ENCODE data around the gene RUNX3.

RUNX3 gene

GRCh38 chr1:24946861-24947658 lies 17.0 kb upstream of the RUNX3 start:
- DNase-seq (ENCODE audit: low read depth in 2 of 2), result no peak

- DNase-seq (ENCODE audit: low read depth in 2 of 2), result no peak
These were observed 15.6 kb upstream of the RUNX3 start for GRCh38 chr1:24945354-24946326.

GRCh38 chr1:24944318-24944717 lies 14.2 kb upstream of the RUNX3 start:
- no peak for DNase-seq (ENCODE audit: low read depth in 2 of 2)

GRCh38 chr1:24942789-24943188 lies 12.7 kb upstream of the RUNX3 start:
- DNase-seq (ENCODE audit: low read depth in 2 of 2), result no peak

DNA sequence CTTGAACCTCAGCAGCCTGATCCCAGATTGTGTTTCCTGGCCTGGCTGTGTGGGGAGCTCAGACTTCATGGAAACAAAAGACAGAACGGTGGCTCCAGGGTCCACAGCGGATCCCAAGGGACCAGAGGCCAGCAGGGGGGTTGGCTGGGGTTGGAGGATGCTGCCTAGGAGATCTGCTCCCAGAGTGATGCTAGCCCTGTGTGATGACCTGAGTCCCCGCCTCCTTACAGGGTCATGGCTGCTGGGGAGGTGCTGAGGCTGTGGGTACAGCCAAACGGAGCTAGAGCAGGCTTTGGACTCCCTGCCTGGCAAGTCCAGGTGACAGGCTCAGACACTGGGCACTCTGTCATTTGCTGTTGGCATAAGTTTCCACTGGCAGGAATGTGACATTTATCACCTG lies 11.5 kb upstream of the RUNX3 start:
- DNase-seq (ENCODE audit: low read depth in 2 of 2), result no peak

DNA sequence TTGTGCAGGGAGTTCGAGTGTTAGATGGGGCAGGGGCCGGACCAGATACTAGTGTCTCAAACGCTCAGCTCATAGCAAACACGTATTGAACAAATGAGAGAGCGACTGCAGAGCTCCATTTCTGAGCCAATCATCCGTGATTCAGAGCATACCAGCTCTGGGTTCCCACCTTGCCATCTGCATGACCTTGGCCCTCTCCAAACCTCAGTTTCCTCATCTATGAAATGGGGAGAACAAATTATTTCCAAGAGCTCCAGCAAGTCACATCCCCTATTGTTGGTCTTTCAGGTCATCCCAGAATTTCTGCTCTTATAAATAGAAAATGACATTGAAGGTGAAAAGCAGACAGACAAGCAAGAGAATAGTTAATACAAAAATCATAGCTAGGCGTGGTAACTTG lies 10.2 kb upstream of the RUNX3 start:
- no peak for DNase-seq (ENCODE audit: low read depth in 2 of 2)

DNA sequence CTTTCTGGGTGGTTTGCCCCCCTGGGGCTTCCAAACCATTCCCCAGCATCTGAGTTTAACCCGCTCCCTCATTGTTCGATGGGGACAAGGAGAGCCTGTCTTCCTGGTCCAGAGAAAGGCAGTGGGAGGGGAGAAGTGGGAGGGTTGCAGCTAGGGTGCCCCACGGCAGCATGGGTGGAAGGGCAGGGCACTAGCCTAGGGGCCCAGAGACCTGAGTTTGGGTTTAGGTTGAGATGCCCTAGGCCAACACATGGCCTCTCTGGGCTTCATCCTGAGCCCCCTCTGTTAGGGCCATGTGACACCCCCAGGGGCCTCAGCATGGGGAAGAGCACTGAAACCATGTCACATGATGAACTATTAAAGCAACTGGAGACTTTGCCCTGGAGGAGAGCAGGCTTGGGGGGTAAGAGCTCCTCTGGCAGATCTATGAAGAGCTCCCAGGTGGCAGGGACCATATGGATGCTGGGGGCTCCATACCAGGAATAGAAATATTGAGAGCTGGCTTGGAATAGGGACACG lies 9.7 kb upstream of the RUNX3 start:
- no peak for DNase-seq (ENCODE audit: low read depth in 2 of 2)

DNA sequence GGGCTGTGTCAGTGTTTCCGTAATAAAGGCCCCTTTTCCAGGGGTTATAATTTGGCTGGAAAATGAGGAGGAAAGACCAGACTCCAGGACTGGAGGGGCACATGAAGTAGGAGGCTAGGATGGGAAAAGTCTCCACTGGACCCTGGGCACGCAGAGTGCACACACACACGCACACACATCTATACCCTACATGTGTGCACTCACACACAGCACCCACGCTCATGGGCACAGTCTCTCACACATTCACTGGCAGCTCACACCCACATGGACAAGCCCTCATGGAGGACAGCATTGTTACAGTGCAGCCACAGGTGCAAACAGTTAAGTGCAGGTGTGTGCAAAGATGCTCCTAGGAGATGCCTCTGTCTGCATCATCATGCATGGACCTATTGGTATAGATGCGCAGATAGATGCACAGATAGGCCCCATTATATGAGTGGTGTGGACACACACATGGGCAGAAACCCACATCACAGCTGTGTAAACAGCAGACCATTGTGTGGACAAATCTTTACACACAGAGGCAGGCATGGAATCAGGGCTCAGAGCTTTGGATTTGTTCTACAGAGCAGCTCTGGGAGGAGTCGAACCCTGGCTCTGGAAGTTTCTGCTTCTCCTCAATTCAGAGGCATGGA lies 9.1 kb upstream of the RUNX3 start:
- no peak for DNase-seq (ENCODE audit: low read depth in 2 of 2)

DNA sequence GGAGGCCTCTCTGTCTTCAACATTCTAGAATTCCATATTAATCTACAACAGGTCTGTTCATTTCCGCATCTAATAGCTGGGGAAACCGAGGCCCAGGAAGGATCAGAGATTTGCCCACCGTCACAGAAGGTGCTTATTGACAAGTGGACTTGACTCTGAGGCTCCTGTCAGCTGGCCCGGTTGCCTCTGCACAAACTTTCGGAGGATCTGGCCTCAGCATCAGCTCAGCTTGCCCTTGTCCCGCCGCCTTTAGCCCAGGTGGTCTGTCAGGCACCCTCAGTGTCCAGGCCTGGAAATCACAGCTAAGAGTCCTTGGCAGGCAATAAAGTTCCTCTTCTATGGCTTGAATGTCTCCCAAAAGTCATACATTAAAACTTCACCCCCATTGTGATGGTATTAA lies 8.2 kb upstream of the RUNX3 start:
- no peak for DNase-seq (ENCODE audit: low read depth in 2 of 2)

DNA sequence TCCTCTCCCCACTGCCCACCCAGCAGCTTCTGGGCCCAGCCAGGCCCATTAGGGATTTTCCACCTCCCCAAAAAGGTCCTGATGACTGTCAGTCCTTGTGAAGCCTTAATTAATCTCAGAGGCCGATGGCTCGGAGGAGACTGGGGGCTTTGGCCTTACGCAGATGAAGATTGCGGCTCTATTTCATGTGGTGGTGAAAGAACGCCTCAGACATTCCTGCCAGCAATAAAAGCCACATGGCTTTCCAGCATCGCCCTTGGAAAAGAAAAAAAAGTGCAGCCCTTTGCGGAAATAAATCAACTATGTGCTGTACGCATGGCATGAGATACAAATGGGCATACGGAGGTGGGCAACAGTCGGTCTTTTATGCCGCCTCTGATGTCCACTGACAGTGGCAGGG lies 6.6 kb upstream of the RUNX3 start:
- DNase-seq (ENCODE audit: low read depth in 2 of 2), result no peak

DNA sequence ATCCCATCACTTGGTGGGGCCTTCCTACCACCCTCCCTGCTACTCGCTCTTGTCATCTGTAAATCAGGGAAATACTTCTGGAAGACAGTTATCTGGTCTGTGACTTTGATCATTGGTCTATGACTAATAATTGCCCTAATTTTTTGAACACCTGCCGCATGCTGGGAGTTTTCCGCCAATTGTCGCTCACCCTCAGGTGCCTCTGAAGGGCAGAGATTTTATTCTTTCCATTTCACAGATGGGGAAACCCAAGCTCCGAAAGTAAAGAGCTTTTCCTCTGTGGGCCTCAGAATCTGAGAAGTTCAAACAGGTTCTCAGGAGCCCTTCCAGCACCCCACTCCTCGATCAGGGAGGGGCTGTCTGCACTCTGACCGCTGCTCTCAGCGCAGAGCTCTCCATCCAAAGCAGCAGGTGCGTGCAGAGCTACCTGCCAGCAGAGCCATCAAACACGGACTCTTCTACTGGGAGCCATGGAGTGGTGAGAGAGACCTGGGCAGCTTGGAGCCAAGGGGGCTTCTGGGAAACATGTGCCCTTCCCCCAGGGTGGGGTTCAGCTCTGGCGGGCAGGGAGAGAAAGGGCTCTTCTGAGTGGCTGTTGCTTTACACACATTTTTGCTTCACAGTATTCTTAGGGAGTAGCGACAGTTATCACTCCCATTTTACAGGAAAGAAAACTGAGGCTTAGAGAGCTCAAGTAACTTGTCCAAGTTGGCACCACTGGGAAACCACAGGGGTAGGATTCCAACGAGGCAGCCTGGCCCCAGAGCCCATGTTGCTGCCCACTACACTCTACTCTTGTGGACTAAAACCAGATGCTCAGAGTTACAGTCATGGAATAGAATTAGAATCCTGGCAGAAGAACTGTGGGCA lies 5.8 kb upstream of the RUNX3 start:
- DNase-seq (ENCODE audit: low read depth in 2 of 2), result no peak

DNA sequence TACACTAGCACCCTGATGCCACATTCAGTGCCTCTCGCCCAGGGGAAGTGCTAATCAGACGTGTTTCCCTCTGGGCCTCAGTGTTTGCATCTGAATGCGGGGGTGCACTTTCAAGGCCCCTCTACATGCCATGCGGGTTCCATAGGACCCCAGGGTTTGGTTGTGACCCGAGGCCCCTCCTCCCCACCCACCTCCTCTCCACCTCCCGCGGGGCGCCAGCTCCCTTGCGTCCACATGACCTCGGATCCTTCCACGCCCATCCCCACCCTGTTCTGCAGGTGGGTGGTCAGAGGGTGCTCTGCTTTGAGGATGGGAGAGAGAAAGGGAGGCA lies 5.1 kb upstream of the RUNX3 start:
- no peak for DNase-seq (ENCODE audit: low read depth in 2 of 2)

DNA sequence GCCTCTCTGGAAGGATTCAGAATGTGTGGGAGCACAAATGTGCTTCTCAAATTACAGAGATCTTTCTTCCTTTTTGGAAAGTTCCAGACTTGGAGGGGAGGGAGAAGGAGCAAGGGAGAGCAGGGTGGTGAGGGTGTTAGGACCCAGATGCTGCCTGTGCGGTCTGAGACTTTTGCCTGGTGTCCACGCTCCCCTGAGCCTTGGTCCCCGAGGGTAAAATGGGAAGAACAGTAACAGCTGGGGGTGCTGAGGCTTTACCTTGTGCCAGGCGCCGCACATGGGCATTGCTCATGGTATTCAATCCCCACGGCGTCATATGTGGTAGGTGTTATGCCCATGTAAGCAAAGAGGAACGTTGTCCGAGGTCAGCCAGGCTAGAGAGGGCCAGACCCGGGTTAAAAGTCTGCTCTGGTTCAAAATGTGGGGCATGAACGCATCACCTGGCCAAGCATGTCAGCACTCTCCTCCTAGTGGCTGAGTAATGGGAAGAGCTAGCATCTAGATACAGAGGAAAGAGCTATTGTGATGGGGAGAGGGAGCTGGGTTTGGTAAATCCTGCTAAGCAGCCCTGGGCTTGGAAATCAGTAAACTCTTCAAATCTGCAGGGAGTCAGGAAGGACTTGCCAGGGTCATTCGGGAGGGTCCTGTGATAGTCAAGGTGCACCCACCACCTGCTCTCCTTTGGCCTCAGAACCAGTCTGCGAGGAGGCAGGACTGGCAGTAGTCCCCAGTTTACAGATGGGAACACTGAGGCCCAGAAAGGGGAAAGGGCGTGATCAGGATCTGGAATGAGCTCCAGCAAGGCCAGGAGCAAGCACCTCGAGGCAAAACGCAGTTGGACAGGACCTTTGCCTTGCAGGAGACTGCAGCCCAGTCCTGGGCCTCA lies 4.5 kb upstream of the RUNX3 start:
- DNase-seq (ENCODE audit: low read depth in 2 of 2), result no peak

DNA sequence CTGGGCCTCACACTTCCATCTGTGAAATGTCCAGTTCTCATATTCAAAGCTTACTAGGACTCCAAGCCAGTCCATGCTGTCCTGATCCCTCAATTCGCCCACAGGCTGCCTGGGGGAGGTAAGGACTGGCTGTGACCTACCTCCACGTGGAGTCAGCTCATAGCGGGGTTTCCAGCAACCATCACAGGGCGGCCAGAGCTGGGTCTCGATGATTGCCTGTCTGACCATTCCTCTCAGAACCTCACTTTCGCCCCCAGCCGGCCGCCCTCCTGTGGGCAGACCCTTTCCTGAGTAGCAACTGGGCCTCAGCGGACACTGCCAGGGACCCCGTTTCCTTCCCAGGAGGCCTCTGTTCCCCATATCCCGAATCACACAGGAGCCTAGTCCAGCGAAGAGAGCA lies 3.4 kb upstream of the RUNX3 start:
- no peak for DNase-seq (ENCODE audit: low read depth in 2 of 2)

DNA sequence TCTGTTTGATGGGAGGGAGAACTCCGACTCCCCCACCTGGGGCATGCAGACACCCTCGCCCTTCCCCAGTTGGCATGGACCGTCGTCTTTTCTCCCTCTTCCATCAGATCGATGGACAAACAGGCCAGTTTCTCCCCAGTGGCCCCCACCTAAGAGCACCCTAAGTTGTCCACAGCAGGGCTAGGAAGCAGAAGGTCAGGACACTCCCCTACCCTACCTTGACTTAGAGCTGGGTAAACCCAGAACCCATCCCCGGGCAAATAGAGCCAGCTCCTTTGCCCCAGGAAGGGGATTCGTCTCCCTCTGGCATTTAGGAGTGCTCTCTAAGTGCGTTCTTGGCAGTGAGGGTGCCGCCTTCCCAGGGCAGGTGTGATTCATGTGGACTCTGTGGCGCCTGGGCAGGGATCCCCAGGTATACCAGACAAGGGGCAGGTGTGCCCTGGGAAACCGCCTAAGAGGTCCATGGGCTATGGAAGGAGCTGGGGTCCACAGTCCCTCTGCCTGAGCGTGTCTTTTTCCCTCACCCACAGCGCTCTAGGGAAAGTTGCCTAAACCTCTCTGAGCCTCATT lies 2.7 kb upstream of the RUNX3 start:
- no peak for DNase-seq (ENCODE audit: low read depth in 2 of 2)

GRCh38 chr1:24932284-24932683 lies 2.2 kb upstream of the RUNX3 start:
- DNase-seq (ENCODE audit: low read depth in 2 of 2), result peak in 1 of 2 experiments; percentile 52

DNA sequence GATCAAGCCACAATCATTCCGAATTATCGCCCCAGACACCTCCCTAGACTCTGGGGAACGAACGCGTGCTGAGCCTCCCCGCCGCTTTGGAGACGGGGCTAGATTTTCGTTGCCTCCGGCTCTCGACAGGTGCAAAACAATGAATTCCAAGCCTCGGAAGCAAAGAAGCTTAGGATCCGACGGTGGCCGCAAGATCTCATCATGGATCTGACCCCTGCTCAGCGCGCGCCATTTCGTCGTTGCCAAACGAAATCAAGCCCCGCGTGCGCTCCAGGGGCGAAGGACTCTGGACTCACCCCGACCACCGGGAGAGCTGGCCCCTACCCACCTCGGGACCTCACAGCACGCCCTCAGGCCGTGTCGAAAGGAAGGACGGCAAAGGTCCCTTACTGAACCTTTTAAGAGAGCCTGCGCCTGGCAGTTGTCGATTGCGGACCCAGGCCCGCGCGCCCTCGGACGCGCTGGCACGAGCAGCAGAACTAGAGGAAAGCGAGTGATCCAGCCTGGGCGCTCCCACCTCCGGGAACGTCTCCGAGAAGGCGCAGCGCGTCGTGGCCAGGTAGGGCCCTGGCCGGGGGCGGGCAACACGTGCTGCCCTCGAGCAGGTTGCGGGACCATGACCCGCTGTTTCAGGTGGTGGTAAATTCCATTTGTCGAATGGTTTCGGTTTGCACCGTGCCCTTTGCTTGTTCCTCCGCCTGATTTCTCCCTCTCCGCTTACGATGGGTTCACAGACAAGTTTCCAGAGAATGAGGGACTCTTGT lies 1.6 kb upstream of the RUNX3 start:
- DNase-seq (ENCODE audit: low read depth in 2 of 2), result no peak

GRCh38 chr1:24931146-24931467 lies 1.0 kb upstream of the RUNX3 start:
- no peak for DNase-seq (ENCODE audit: low read depth in 2 of 2)
